Choroid plexus epithelial cell (primary cell): ENCODE measurements around the gene HNRNPM.

ENCODE experiments used
- DNase-seq: peaks from one replicate; pipeline ENCODE4 v3.0.0-alpha.2; 2010; ENCODE audit warnings: low read depth
- H3K4me3 ChIP-seq: 2 replicates; pipeline ENCODE4 v1.5.1; 2011; ENCODE audit warnings: low read depth, mild to moderate bottlenecking, control low read depth, low read length, moderate library complexity
- TF ChIP-seq, protein P1 (sequence below): conservative IDR thresholded peaks from 2 replicates; pipeline ENCODE4 v1.5.1; 2011; ENCODE audit warnings: low read depth, mild to moderate bottlenecking, control low read depth, inconsistent platforms, low read length, moderate library complexity

HNRNPM gene

DNA sequence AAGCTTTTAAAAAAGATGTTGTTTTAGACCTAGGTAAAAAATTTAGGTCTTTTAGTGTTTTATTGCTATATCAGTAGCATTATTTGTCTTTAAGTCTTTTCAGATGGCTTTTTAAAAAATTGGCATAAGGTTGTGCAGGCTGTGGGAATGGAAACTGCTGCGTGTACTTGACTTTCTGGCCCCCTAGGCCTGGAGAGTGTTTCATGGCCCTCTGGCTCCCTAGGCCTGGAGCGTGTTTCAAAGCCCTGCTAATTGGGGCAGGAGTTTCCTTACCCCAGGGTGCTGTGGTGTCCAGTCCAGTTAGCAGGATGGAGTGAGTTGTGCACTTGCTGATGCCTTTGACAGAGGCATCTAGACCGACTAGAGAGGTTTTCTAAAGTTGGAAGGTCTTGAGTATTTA, 33.8 kb downstream of the HNRNPM start:
- TF ChIP-seq, protein P1, sequence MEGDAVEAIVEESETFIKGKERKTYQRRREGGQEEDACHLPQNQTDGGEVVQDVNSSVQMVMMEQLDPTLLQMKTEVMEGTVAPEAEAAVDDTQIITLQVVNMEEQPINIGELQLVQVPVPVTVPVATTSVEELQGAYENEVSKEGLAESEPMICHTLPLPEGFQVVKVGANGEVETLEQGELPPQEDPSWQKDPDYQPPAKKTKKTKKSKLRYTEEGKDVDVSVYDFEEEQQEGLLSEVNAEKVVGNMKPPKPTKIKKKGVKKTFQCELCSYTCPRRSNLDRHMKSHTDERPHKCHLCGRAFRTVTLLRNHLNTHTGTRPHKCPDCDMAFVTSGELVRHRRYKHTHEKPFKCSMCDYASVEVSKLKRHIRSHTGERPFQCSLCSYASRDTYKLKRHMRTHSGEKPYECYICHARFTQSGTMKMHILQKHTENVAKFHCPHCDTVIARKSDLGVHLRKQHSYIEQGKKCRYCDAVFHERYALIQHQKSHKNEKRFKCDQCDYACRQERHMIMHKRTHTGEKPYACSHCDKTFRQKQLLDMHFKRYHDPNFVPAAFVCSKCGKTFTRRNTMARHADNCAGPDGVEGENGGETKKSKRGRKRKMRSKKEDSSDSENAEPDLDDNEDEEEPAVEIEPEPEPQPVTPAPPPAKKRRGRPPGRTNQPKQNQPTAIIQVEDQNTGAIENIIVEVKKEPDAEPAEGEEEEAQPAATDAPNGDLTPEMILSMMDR = no peak
- no peak for DNase-seq
- no peak overlapping the region for H3K4me3 ChIP-seq

DNA sequence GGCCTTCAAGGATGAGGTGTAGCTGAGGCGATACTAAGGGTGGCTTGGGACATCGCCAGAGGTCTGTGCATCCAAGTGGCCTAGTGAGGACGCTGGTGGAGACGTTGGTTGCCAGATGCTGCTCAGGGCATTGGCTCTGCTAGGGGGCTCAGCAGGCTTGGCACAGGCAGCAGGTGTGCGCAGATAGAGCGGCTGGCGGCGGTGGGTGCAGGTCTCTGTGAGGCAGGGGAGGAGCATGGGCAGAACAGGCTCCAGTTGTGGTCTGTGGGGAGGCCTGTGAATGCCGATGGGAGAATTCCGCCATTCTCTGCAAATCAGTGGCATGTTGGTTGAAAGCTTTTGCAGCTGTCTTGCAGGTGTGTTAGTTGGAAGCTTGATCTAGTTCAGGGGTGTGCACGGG, 36.4 kb downstream of the HNRNPM start:
- TF ChIP-seq, protein P1 = no peak
- DNase-seq = no peak
- H3K4me3 ChIP-seq = no peak overlapping the region

DNA sequence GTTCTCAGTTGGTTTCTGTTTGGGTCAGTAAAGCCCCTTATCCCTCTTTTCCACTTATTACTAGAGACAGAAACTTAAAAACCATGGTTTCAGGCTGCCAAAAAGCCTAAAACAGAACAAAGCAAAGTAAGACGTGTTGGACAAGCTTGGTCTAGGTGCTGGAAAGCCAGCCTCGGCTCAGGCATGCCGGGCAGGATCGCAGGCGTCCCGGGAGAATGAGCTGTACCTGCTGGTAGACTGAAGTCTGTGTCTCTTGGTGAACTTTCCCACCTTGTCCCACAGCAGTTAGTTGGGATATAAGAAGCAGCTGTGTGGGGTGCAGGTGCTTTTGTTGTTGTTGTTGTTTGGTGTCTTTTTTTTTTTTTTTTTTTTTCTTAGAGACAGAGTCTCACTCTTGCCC, 36.8 kb downstream of the HNRNPM start:
- no peak for DNase-seq
- H3K4me3 ChIP-seq = no peak overlapping the region
- TF ChIP-seq, protein P1 = no peak

DNA sequence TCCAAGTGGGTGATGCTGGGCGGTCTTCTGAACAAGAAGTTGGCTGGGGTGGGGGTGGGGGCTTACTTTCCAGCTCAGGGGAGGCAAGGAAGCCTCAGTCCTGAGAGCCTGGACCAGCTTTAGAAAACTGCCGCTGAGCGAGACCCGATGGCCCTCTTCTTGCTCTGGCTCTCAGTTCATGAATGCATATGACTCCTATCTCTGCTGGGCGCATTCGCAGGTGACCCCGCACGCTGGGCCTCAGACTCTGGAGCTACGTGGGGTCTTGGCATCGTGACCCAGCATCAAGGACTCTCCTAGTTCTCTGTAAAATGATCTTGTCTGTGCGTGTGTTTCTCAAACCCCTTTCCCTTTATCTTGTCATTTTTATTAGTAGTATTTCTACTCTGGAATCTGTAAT, 37.9 kb downstream of the HNRNPM start:
- no peak overlapping the region for H3K4me3 ChIP-seq
- DNase-seq = no peak
- TF ChIP-seq, protein P1 = no peak

DNA sequence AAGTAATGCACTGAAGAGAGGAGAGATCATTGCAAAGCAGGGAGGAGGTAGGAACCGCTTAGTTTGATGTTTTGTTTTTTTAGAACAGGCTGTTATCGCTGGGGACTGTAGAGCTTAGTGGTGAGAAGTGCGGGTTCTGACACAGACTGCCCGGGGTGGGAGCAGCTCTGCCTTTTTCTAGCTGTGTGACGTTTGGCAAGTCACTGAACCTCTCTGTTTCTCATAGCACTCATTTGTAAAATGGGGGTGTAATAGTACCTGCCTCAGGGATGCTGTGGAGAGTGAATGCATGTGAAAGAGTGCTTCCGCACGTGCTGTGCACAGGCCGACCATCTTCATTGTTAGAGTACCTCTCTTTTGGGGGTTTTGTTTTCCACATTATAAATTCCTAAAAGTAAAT, 38.4 kb downstream of the HNRNPM start:
- no peak for DNase-seq
- H3K4me3 ChIP-seq = no peak overlapping the region
- TF ChIP-seq, protein P1 = no peak

DNA sequence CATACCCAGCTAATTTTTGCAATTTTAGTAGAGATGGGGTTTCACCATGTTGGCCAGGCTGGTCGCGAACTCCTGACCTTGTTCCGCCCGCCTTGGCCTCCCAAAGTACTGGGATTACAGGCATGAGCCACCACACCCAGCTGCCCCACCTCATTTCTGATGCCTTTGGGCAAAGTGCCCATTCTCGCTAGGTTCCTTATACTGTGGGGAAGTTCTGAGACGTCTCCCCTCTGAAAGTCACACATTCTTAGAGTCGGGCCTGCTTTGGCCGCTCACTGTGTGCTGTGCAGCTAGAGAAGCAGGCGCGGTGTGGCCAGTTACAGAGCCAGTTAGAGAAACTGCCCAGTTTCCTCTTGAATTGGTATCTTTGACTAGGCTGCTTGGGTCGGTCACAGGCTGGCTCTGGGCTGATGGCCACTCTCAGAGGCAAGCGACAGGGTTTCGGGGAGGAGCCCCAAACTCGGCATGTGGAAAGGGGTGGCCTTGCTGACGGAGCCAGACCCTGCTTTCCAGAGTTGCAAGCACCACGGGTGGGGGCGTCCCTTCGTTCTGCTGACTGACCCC, 39.6 kb downstream of the HNRNPM start:
- DNase-seq = no peak

More for the DNA sequence above, 39.6 kb downstream of the HNRNPM start:
- no peak overlapping the region for H3K4me3 ChIP-seq
- TF ChIP-seq, protein P1 = no peak
